Fibroblast of mammary gland (primary cell): Measurements from ENCODE around the gene SGCA.

Experiments used
- DNase-seq: peaks from one replicate; pipeline ENCODE4 v3.0.0-alpha.2; 2010; ENCODE audit warnings: low read depth
- H3K4me3 ChIP-seq: 2 replicates; pipeline ENCODE4 v1.5.1; 2011; ENCODE audit warnings: low read depth, mild to moderate bottlenecking, low read length, moderate library complexity; ENCODE audit not compliant: control insufficient read depth
- TF ChIP-seq, protein P1 (sequence below): conservative IDR thresholded peaks from 2 replicates; pipeline ENCODE4 v1.5.1; 2011; ENCODE audit warnings: low read depth, low read length, inconsistent platforms; ENCODE audit not compliant: control insufficient read depth, insufficient read depth

SGCA gene

DNA sequence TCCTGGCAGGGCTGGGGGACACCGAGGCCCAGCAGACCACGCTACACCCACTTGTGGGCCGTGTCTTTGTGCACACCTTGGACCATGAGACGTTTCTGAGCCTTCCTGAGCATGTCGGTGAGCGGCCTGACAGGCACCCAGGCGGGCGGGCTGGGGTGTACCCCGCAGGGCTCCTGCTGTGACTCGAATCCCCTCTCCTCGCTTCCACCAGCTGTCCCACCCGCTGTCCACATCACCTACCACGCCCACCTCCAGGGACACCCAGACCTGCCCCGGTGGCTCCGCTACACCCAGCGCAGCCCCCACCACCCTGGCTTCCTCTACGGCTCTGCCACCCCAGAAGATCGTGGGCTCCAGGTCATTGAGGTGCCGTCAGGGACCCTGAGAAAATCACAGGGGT lies 1.6 kb downstream of the SGCA start:
- no peak for DNase-seq
- no peak overlapping the region for H3K4me3 ChIP-seq
- TF ChIP-seq, protein P1, sequence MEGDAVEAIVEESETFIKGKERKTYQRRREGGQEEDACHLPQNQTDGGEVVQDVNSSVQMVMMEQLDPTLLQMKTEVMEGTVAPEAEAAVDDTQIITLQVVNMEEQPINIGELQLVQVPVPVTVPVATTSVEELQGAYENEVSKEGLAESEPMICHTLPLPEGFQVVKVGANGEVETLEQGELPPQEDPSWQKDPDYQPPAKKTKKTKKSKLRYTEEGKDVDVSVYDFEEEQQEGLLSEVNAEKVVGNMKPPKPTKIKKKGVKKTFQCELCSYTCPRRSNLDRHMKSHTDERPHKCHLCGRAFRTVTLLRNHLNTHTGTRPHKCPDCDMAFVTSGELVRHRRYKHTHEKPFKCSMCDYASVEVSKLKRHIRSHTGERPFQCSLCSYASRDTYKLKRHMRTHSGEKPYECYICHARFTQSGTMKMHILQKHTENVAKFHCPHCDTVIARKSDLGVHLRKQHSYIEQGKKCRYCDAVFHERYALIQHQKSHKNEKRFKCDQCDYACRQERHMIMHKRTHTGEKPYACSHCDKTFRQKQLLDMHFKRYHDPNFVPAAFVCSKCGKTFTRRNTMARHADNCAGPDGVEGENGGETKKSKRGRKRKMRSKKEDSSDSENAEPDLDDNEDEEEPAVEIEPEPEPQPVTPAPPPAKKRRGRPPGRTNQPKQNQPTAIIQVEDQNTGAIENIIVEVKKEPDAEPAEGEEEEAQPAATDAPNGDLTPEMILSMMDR = no peak

DNA sequence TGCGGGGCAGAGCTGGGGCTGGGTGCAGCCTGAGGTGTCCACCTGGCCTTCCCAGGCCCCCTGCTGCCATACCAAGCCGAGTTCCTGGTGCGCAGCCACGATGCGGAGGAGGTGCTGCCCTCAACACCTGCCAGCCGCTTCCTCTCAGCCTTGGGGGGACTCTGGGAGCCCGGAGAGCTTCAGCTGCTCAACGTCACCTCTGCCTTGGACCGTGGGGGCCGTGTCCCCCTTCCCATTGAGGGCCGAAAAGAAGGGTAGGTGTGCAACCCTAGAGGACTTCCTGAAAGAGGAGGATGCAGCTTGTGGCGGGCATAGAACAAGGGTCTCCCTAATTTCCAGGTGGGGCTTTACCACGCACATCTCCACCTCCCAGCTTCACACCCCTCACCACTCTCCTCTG lies 2.5 kb downstream of the SGCA start:
- no peak for DNase-seq
- H3K4me3 ChIP-seq = no peak overlapping the region
- TF ChIP-seq, protein P1 = no peak

DNA sequence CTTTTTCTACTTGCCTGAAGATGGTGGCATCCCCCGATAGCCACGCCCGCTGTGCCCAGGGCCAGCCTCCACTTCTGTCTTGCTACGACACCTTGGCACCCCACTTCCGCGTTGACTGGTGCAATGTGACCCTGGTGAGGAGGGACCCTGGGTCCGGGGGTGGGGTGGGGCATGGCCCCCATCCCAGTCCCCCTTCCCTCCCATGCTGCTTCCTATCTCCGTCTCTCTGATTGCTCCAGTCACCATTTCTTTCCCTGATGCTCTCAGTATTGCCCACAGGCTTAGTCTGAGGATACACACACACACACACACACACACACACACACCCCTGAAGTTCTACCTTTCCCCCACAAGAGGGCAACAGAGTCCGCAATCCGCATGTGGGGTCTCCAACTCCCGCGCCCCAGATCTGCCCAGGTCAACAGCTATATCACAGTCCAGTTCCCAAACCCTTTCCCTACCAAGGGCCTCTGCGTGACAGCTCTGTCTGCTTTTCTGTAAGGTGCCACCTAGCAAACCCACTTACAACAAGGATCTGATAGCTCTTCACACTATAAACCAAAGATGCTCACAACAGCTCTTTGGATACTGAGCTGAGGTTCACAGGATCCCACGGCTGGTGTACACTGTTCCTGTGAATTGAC lies 3.4 kb downstream of the SGCA start:
- TF ChIP-seq, protein P1 = peak; percentile 92
- no peak overlapping the region for H3K4me3 ChIP-seq
- peak; percentile 73 for DNase-seq

DNA sequence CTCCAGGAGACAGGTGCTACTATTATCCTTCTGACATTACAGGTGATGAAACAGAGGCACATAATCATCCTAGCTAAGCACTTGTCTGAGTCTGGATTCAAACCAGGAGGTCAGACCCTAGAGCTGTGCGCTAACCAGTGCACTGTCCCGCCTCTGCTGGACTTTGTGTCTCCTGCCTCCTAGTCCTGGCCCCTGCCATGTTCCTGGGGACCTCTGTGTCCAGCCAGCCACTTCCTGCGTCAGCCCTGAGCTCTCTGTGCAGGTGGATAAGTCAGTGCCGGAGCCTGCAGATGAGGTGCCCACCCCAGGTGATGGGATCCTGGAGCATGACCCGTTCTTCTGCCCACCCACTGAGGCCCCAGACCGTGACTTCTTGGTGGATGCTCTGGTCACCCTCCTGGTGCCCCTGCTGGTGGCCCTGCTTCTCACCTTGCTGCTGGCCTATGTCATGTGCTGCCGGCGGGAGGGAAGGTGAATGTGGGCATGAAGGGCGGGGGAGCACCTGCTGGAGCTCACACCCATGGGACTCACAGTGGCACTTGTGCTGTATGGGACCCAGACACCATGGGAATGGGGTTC lies 4.2 kb downstream of the SGCA start:
- TF ChIP-seq, protein P1 = no peak
- no peak for DNase-seq
- H3K4me3 ChIP-seq = no peak overlapping the region

DNA sequence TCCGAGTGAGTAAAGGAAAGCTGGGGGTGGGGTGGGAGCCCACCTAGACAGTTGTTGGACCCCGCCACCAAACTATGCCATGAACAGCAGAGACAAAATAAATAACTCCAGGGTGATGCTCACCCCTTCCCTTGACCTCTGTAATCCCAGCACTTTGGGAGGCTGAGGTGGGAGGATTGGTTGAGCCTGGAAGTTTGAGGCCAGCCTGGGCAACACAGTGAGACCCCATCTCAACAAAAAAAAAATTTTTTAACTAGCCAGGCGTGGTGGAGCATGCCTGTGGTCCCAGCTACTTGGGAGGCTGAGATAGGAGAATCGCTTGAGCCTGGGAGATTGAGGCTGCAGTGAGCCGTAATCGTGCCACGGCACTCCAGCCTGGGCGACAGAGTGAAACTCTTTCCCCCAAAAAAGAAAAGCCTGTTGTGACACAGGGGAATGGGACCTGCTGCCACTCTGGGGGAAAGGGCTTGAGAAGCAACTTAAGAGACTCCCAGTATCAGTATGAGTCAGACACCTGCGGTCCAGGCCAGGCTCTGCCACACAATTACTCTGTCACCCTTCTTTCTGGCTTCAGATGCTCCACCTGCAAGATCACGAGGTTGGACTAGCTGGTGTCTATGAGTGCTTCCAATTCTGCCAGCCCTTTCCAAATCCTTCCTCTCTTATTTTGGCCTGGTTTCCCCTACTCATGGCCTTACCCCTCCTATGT lies 5.0 kb downstream of the SGCA start:
- no peak overlapping the region for H3K4me3 ChIP-seq
- DNase-seq = peak; percentile 11
- TF ChIP-seq, protein P1 = no peak

DNA sequence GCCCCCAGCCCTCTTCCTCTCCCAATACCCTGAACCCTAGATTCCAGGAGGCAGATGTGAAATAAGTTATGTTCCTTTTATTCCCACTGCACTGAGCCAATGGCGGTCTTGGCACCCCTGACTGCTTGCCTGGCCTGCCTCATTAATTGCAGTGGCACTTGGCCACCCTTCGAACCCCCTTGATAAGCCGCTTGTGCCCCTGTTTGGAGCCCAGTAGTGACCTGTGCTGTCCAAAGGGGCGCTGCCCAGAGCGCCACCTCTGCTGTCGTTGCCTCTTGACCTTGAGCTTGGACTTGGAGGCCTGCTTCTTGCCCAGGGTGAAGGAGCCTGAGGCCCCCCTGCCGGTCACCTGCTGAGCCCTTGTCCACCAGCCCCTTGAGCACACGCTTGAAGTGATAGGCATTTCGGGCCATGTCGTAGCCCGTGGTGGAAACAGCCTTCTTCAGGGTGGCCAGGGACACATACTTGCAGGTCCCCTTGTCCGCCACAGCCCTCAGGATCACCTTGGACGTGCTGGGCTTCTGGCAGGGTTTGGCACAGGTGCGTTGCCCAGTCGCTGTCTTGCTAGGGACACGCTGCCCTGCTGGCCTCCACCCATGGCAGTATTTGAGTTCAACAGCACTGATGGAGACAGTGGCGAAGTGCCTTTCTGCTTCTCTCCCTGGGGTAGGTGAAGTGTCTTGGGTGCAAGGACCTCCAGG lies 5.7 kb downstream of the SGCA start:
- DNase-seq = no peak
- TF ChIP-seq, protein P1 = no peak
- H3K4me3 ChIP-seq = no peak overlapping the region
